GM20000 (cell line): ENCODE results near the gene ZNF362.
A peak's percentile ranks its signal among the peaks of the same experiment; 100 is the strongest.
"Not testable (repeated sequence)": the region's sequence is repeated elsewhere in the genome, so short reads cannot be mapped to it uniquely, and the experiment has no call there.

Experiments
- DNase-seq: peaks from one replicate; pipeline ENCODE4 v3.0.0; 2012; ENCODE audit warnings: low spot score
- TF ChIP-seq, protein P1 (sequence below): IDR thresholded peaks from 2 replicates; pipeline ENCODE4 v1.5.1; 2012; ENCODE audit warnings: mild to moderate bottlenecking, control low read depth; ENCODE audit errors: extremely low read depth, missing control alignments

ZNF362 gene

DNA sequence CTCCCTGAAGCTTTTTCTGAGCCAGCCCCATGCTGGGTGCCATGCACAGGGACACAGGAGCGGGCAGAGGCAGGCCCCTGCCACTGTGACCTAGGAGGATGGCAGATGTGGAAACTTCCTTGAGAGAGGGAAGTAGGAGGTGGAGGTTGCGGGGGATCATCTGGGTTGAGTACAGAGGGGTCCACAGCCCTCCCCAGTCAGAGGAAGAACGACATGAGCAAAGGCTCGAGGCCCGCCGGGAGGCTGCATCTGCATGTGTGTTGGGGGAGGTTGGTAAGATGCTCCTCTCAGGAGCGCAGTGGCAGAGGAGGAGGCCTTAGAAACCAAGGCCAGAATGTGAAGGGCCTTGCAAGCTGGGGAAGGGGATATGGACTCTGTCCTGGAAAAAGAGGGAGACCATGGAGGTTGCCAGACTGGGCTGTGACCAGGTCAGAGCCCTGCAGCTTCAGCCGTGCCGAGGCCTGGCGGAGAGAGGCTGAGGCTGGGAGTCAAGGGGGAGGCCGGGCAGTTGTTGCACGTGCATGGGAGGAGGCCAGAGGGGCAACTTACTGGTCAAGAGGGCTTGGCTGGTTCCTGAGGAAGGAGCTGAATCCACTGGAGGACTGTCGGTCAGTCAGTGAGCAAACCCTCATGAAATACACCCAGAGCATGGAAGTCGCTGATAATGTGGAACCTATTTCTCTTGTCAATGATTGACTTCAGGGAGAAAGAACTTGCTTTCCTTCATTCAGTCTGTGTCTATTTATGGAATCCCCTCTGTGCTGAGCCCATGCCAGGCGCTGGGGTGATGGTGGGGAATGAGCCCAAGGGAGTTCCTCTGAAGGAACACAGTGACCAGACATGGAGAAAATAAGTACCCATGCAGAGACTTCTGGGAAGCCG, 32.9 kb downstream of the ZNF362 start:
- no peak for DNase-seq
- TF ChIP-seq, protein P1, sequence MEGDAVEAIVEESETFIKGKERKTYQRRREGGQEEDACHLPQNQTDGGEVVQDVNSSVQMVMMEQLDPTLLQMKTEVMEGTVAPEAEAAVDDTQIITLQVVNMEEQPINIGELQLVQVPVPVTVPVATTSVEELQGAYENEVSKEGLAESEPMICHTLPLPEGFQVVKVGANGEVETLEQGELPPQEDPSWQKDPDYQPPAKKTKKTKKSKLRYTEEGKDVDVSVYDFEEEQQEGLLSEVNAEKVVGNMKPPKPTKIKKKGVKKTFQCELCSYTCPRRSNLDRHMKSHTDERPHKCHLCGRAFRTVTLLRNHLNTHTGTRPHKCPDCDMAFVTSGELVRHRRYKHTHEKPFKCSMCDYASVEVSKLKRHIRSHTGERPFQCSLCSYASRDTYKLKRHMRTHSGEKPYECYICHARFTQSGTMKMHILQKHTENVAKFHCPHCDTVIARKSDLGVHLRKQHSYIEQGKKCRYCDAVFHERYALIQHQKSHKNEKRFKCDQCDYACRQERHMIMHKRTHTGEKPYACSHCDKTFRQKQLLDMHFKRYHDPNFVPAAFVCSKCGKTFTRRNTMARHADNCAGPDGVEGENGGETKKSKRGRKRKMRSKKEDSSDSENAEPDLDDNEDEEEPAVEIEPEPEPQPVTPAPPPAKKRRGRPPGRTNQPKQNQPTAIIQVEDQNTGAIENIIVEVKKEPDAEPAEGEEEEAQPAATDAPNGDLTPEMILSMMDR, result no peak

DNA sequence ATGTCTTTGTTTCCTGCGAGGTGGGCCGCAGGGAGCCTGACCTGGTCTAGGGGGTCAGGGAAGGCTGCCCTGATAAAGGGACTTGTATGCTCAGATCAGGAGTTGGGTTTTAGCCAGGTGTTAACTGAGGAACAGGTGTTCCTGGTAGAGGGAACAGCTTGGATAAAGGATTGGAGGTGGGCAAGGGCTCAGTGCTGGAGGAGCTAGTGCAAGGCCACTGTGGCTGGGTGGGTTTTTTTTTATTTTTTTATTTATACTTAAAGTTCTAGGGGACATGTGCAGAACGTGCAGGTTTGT, 33.5 kb downstream of the ZNF362 start:
- TF ChIP-seq, protein P1, result no peak
- DNase-seq, result no peak

DNA sequence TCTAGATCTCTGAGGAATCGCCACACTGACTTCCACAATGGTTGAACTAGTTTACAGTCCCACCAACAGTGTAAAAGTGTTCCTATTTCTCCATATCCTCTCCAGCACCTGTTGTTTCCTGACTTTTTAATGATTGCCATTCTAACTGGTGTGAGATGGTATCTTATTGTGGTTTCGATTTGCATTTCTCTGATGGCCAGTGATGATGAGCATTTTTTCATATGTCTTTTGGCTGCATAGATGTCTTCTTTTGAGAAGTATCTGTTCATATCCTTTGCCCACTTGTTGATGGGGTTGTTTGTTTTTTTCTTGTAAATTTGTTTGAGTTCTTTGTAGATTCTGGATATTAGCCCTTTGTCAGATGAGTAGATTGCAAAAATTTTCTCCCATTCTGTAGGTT, 34.3 kb downstream of the ZNF362 start:
- DNase-seq, result not testable (repeated sequence)

DNA sequence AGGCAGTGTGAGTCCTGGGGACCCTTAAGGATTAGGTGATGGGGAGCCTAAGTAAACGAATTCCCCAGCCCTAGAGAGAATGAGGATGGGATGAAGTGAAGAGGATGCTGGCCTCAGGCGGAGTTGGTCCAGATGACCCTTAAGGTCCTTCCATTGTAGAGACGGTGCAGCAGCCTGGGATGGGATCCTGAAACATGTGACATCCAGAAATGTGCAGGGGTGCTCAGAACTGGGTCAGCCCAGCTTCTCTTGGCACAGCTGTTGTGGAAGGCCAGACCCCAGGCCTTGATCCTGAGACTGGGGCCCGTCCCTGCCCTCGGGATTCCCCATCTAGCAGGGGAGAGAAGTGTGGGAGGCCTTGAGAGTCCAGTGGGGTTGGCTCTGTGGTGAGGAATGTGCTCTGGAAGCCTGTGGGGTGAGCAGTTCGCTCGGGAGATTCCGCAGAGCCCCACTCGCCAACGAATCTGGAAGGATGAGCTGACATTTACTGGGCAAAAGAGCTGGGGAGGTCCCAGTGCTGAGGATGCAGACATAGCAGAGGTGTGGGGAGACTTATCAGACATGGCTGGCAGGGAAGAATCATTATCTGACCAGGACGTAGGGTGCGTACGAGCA, 36.5 kb downstream of the ZNF362 start:
- TF ChIP-seq, protein P1, result no peak
- DNase-seq, result no peak

DNA sequence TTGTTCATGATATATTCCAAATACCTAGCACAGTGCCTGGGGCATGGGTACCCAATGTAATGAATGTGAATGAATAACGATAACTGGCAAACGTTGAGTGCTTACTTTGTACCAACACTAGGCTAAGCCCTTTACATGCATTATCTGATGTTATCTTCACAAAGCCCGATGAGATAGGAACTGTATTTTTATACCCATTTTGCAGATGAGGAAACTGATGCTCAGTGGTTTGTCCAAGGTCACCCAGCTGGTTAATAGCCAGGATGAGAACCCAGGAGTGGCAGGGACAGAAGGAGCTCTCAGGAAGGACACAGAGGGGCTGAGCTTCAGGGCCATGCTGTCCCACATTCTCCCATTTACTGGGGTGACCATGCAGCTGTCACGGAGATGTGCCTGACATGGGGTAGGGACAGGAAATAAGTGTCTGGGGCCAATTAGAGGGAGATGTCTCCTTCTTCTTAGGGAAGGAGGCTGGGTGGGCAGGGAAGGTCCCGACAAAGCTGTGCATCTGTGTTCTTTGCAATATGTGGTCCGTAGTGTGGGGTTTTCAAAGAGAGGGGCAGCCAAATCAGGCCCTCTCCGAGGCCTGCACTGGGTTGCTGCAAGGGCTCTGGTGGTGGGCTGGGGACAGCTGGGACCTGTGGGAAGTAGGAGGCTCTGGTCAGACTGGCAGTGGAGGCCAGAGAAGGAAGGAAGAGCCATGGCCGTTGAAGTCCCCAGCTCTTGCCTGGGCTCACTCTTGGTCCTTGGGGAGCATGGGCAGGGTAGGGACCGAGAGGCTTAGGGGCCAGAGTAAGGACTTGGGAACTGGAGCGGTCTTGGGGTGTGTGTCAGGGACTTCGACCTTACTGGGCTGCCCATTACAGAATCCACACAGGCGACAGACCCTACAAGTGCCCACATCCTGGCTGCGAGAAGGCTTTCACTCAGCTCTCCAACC, 38.0 kb downstream of the ZNF362 start:
- TF ChIP-seq, protein P1, result no peak
- DNase-seq, result no peak

DNA sequence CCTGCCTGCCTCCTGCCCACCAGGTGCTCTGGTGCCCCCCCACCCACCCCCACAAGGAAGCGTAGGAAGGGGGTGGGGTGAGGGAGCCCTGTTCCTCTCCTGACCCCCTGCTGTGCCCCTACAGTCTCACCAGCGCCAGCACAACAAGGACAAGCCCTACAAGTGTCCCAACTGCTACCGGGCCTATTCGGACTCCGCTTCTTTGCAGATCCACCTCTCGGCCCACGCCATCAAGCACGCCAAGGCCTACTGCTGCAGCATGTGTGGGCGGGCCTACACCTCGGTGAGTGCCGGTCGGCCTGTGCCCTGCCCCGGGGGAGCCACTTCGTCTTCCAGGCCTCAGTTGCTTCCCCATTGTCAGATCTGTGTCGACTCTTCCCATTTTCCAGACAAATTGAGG, 38.7 kb downstream of the ZNF362 start:
- TF ChIP-seq, protein P1, result no peak
- no peak for DNase-seq

DNA sequence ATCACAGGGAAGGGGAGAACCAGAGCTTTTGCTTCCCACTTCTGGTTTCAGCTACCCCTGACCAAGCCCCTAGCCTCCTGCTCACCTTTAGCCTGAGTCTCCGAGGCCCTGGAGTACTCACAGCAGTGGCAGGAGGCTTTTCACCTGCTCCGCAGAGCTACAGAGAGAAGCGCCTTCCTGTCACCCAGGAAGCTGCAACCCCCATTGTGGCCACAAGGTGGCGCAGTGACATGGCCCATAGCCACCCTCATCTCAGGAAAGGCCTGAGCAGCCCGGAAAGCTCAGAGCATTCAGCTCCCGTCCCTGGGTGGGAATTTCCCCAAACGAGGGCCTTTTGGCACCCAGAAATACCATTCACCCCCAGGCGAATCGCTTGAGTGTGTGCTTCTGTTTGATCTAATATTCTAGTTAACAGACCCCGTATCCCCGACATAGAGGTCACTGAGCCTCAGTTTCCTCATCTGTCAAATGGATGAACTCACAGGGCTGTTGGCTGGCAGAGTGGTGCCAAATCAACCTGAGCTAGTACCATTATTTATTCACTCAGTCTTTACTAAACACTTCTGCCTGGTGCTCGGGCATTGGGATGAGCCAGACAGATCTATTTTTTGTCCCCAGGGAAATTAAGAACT, 39.3 kb downstream of the ZNF362 start:
- DNase-seq, result peak; percentile 89

More for the DNA sequence above, 39.3 kb downstream of the ZNF362 start:
- TF ChIP-seq, protein P1, result peak; percentile 79
